Measurements from ENCODE around the gene SPSB2.
A peak's percentile ranks its signal among the peaks of the same experiment; 100 is the strongest.
"Not testable (repeated sequence)": the region's sequence is repeated elsewhere in the genome, so short reads cannot be mapped to it uniquely, and the experiment has no call there.

The SPSB2 gene

GRCh38 chr12:6899837-6900519 is 26.9 kb upstream of the SPSB2 start:
- no peak for DNase-seq

DNA sequence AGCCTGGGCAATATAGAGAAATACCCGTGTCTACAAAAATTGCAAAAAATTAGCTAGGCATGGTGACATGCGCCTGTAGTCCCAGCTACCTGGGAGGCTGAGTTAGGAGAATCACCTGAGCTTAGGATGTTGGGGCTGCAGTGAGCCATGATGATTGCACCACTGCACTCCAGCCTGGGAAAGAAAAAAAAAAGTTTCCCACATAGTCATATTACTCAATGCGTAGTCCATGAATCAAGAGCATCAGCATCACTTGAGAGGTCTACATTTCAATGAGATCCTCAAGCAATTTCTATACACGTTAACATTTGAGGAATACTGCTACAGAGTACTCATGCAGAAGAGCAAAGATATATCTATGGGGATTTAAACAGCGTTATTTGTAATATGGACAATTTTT is 26.3 kb upstream of the SPSB2 start:
- no peak for DNase-seq

DNA sequence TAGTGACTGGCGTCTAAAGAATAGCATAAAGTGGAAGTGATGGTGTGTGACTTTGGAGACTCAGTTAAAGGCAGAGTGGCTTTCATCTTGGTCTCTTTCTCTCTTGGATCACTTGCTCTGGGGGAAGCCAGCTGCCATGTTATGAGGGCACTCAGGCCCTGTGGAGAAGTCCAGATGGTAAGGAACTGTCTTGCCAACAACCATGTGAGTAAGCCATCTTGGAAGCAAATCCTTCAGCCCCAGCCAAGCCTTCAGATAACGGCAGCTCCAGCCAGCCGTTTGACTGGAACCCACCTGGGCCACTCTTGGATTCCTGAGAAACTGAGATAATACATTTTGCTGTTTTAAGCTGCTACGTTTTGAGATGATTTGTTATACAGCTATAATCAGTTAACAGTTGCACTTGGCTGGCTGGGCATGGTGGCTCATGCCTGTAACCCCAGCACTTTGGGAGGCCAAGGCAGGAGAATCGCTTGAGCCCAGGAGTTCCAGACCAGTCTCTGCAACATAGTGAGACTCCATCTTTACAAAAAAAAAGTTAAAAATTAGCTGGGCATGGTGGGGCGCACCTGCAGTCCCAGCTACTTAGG is 23.8 kb upstream of the SPSB2 start:
- DNase-seq: no peak

DNA sequence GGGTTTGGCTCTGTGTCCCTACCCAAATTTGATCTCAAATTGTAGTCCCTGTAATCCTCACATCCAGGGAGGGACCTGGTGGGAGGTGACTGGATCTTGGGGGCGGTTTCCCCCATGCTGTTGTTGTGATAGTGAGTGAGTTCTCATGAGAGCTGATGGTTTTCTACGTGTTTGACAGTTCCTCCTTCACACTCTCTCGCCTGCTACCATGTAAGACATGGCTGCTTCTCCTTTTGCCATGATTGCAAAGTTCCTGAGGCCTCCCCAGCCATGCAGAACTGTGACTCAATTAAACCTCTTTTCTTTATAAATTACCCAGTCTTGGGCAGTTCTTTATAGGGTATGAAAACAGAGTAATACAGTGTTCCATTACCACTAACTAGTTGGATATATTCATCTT is 21.2 kb upstream of the SPSB2 start:
- no peak for DNase-seq

DNA sequence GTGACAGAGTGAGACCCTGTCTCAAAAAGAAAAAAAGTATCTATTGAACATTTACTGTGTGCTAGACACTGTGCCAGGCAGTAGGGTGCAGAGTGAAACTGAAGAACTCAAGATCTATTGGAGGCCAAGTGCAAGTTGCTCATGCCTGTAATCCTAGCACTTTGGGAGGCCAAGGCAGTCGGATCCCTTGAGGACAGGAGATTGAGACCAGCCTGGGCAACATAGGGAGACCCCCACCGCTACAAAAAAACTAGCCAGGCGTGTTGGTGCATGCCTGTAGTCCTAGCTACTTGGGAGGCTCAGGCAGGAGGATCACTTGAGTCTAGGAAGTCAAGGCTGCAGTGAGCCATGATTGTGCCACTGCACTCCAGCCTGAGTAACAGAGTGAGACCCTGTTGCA is 19.6 kb upstream of the SPSB2 start:
- DNase-seq: not testable (repeated sequence)

GRCh38 chr12:6891646-6892001 is 18.5 kb upstream of the SPSB2 start:
- no peak for DNase-seq

DNA sequence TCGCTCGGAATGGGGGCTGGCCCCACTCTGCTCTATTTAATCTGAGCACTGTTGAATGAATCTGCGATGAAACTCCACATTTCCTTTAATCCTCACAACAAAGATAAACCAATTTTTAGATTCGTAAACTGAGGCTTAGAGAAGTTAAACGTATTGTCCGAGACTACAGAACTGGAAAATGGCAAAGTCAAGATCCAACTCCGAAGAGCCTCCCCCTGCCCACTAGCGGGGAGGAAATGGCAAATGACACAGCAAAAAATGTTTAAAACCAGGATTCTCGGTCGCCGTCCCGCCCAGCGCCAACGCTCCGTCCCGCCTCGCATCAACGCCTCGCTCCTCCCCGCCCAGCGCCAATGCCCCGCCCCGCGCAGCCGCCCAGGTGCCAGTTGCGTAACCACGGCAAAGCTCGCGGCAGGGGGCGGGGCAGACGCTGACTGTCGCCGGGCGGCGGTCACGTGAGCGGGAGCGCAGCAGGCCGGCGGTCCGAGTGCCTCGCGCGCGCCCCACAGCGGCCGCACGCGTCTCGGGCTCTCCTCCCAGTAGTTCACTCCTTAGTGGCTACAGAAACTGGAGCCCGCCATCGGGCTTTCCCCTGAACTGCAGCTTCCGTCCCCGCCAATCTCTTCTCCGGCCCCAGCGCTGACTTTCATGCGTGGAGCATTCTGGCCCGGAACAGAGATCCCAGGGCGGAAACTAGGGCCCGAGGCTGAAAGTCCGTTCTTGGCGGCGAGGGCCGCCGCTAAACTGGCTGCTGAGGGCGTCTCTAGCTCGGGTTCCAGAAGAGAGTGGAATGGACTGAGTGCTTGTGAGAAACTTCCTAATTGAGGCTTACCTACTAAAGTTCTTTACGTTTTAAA is 17.9 kb upstream of the SPSB2 start:
- DNase-seq: peak; percentile 98

DNA sequence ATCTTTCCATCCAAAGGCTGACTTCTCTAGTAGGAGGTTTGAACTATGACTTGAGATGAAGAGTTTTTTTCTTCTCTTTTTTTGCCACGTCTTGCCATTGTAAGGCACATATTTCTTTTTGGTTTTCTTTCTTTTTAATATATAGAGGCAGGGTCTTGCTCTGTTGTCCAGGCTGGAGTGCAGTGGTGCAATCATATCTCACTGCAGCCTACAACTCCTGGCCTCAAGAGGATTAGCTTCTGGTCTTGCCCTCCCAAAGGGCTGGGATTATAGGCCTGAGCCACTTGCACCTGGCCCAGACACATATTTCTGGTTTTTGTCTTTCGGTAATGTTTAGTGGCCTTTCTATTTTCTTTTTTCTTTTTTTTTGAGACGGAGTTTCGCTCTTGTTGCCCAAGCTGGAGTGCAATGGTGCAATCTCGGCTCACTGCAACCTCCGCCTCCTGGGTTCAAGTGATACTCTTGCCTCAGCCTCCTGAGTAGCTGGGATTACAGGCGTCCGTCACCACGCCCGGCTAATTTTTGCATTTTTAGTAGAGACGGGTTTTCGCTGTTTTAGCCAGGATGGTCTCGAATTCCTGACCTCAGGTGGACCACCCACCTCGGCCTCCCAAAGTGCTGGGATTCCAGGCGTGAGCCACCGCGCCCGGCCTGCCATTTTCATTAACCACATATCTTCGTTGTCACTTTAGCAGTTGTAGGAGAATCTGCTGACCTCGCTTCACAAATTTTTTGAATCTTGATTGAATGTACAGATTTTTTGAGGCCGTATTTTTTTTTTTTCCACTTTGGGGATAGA is 16.9 kb upstream of the SPSB2 start:
- not testable (repeated sequence) for DNase-seq

GRCh38 chr12:6888794-6889193 is 15.7 kb upstream of the SPSB2 start:
- not testable (repeated sequence) for DNase-seq

DNA sequence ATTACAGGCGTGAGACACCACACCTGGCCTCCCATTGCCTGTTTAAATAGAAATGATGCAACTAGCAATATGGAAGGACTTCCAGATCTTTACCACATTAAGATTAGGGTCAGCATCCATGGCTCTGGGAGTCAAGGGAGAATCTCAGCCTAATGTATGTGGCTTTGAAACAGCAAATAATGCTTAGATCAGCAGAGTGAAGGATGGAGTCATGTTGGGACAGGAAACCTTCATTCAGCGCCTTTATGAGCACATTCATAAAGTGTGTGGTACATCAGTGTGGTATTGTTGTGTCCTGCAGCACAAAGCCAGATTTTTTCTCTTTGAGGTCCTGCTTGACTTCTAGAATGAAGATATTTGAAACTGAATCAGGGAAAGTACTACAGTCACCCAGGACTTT is 15.3 kb upstream of the SPSB2 start:
- no peak for DNase-seq

- no peak for DNase-seq
Observed at GRCh38 chr12:6887460-6887859, 14.4 kb upstream of the SPSB2 start.

- DNase-seq: peak; percentile 71
Observed at GRCh38 chr12:6886206-6886999, 13.3 kb upstream of the SPSB2 start.

GRCh38 chr12:6884539-6884938 is 11.4 kb upstream of the SPSB2 start:
- DNase-seq: no peak

DNA sequence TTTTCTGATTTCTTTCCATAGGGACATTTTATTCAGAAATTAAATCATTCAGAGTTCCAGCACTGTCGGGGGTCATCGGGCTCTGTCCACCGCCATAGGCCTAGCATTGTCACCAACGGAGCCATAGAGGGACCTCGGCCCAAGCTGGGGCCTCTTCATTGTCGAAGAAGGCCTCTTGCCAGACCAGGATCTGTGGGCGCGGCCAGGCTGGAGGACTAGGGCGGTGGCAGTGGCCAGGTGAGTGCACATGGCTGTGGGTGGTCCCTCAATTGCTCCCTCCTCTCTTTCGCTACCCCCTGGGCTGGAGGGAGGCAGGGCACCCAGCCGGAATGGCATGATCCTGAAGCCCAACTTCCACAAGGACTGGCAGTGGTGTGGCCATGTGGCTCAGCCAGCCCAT is 10.6 kb upstream of the SPSB2 start:
- no peak for DNase-seq

DNA sequence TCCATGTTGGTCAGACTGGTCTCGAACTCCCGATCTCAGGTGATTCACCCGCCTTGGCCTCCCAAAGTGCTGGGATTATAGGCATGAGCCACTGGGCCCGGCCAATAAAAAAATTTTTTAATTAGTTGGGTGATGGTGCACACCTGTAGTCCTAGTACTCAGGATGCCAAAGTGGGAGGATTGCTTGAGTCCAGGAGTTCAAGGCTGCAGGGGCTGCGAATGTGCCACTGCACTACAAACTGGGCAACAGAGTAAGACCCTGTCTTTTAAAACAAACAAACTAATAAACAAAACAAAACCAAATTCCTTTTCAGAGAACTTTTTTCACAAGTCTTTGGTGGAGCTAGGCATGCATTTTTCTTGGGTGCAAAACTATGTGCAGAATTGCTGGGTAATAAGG is 10.1 kb upstream of the SPSB2 start:
- no peak for DNase-seq

DNA sequence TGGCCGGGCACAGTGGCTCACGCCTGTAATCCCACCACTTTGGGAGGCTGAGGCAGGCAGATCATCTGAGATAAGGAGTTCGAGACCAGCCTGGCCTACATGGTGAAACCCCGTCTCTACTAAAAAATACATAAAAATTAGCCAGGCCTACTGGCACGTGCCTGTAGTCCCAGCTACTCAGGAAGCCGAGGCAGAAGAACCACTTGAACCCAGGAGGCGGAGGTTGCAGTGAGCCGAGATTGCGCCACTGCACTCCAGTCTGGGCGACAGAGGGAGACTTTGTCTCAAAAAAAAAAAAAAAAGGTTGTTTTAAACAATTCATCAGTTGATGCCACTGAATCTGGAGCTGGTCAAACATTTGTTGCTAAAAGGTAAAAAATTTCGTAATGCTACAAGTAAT is 6.7 kb upstream of the SPSB2 start:
- DNase-seq: not testable (repeated sequence)

- DNase-seq: not testable (repeated sequence)
Observed at GRCh38 chr12:6874015-6874368, 889 bp upstream of the SPSB2 start.

GRCh38 chr12:6872073-6873048 is 742 bp downstream of the SPSB2 start:
- peak; percentile 92 for DNase-seq

DNA sequence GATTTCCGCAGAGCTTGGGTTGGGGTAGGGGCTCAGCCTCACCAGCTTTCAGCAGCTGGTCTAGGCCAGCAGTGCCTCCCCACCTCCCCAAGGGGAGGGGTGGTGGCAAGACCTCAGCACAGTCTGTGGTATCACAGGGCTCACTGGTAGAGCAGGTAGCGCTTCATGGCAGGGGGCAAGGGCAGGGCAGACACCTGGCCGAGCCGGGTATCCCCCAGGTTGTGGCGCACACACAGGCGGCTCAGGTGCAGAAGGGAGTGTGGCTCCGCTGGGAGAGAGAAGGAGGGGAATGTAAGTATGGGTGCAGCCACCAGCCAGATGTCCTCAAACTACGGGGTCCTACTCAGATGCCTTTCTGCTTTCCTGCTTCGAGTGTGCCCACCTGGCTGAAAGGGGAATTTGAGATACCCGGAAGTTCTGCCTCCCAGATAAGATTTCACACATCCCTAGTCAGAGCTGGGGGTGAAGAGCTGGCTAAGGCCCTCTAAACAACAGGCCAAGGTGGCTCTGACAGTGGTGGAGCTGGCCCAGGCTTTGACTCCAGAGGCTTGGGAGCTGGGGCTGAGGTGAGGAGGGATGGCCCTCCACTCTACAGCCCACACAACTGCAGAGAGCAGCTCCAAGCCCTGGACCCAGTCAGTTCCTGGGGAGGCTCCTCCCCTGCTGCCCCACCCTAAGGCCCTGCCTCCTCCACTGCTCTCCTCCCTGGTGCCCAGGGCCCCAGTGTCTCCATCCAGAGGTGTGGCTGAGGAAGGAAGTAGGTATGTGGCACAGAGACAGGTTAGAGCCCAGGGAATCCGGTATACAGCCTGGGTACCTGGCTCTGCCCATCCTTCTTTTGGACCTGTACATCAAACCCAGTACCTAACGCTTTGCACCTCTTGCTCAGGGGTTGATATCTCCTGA is 1.8 kb downstream of the SPSB2 start:
- DNase-seq: peak; percentile 65

DNA sequence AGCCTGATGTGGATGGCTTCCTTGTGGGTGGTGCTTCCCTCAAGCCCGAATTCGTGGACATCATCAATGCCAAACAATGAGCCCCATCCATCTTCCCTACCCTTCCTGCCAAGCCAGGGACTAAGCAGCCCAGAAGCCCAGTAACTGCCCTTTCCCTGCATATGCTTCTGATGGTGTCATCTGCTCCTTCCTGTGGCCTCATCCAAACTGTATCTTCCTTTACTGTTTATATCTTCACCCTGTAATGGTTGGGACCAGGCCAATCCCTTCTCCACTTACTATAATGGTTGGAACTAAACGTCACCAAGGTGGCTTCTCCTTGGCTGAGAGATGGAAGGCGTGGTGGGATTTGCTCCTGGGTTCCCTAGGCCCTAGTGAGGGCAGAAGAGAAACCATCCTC is 2.8 kb downstream of the SPSB2 start:
- not testable (repeated sequence) for DNase-seq
